HG03469 (cell line): Measurements from ENCODE around the gene CFAP43.
A peak's percentile ranks its signal among the peaks of the same experiment; 100 is the strongest.

Experiments used
- ATAC-seq: cut with Tn5 transposase; IDR thresholded peaks from one replicate; pipeline ENCODE4 v1.9.1; 2021; ENCODE audit warnings: mild to moderate bottlenecking, moderate library complexity, moderate number of reproducible peaks; ENCODE audit not compliant: unreplicated experiment

The CFAP43 gene

GRCh38 chr10:104231784-104232612 is at the start of gene CFAP43:
Gene CFAP43 (minus strand): TSS chr10:104232364. CDS start chr10:104232246, 118 bp downstream.
- peak; percentile 100 for ATAC-seq

GRCh38 chr10:104281694-104282093 is 49.5 kb upstream of the CFAP43 start:
- no peak for ATAC-seq

GRCh38 chr10:104279550-104280259 is 47.5 kb upstream of the CFAP43 start:
- no peak for ATAC-seq

- no peak for ATAC-seq
Measured at GRCh38 chr10:104277785-104278184, 45.6 kb upstream of the CFAP43 start.

- no peak for ATAC-seq
Measured at GRCh38 chr10:104276192-104276591, 44.0 kb upstream of the CFAP43 start.

- no peak for ATAC-seq
Measured at GRCh38 chr10:104274762-104275721, 42.9 kb upstream of the CFAP43 start.

- no peak for ATAC-seq
Measured at GRCh38 chr10:104273899-104274575, 41.9 kb upstream of the CFAP43 start.

- no peak for ATAC-seq
Measured at GRCh38 chr10:104273286-104273685, 41.1 kb upstream of the CFAP43 start.

GRCh38 chr10:104268713-104269645 is 36.8 kb upstream of the CFAP43 start, which contains the start of gene GSTO2:
Gene GSTO2 (plus strand): TSS chr10:104269184. CDS start chr10:104274916, 5,732 bp downstream.
- ATAC-seq: peak; percentile 99

- no peak for ATAC-seq
Measured at GRCh38 chr10:104268405-104268712, 36.2 kb upstream of the CFAP43 start.

- ATAC-seq: no peak
Measured at GRCh38 chr10:104267721-104268404, 35.7 kb upstream of the CFAP43 start.

GRCh38 chr10:104264783-104265182 is 32.6 kb upstream of the CFAP43 start:
- ATAC-seq: no peak

GRCh38 chr10:104262055-104262454 is 29.9 kb upstream of the CFAP43 start:
- ATAC-seq: no peak

- no peak for ATAC-seq
Measured at GRCh38 chr10:104260775-104261115, 28.6 kb upstream of the CFAP43 start.

- ATAC-seq: no peak
Measured at GRCh38 chr10:104259999-104260774, 28.0 kb upstream of the CFAP43 start.

- no peak for ATAC-seq
Measured at GRCh38 chr10:104259456-104259855, 27.3 kb upstream of the CFAP43 start.

GRCh38 chr10:104258209-104258608 is 26.0 kb upstream of the CFAP43 start:
- ATAC-seq: no peak

- no peak for ATAC-seq
Measured at GRCh38 chr10:104257235-104257634, 25.1 kb upstream of the CFAP43 start.
